Measurements from ENCODE around the gene SORL1. TPM values are rescaled to one million over a fixed set of nuclear protein-coding genes. Genes with fewer than 3 reads are reported as not detected.

Gene SORL1
- total and polyA plus RNA-seq, 2 of the 13 experiments (the other 11 are each of a cell fraction or from before 2014, with no cell fraction given), result 21.3 to 148 TPM

DNA sequence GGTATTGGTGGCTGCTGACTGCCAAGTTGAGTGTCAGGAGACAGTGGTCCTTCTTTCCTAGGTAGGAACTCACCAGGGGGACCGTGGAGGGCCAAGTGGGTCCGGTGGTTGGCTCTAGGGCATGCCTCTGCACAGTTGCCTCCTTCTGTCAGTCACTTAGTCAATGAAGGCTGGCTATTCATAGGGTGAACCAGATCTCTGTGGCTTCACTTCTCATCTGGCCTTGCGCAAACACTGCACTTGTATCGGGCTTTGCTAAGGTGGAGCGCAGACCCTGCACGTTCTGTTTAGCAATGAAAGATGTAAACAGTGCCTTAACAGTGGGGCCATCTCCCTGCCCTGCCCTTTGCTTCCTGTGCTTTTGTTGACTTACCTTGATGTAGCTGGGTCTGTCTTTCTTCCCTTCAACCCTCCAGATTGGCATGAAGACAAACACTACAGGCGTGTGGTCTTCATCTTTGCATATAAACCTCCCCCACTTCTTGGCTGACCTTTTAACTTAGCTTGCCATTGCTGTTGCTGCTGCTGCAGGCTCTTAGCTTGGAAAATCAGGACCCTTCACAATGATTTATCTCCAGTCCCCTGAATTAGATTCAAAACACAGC, 7.4 kb downstream of the SORL1 start (continued):
- TF ChIP-seq ZNF644 (CRISPR knock-in tag; IDR thresholded peaks at IDR 0.05; ENCODE audit: low read depth) (peak; percentile 92), NFIC (IDR thresholded peaks at IDR 0.05; ENCODE audit: low read length) (peak; percentile 58; the same call in 1 of the 2 replicates), PAWR (CRISPR knock-in tag; IDR thresholded peaks at IDR 0.05; ENCODE audit: borderline replicate concordance) (no peak), ZNF563 (CRISPR knock-in tag; IDR thresholded peaks at IDR 0.05) (no peak), MAF1 (CRISPR knock-in tag; IDR thresholded peaks at IDR 0.05; ENCODE audit: borderline replicate concordance) (no peak), ASH2L (IDR thresholded peaks at IDR 0.05; ENCODE audit: insufficient read length, low read depth, low read length) (peak; percentile 69), MAFF (IDR thresholded peaks at IDR 0.05; ENCODE audit: low read depth, low read length) (no peak), ZNF83 (CRISPR knock-in tag; IDR thresholded peaks at IDR 0.05; ENCODE audit: borderline replicate concordance) (no peak; the same call in 1 of the 2 replicates), ZNF605 (CRISPR knock-in tag; IDR thresholded peaks at IDR 0.05) (peak; percentile 74), CENPT (CRISPR knock-in tag; IDR thresholded peaks at IDR 0.05; ENCODE audit: low read depth) (no peak)
- TF ChIP-seq, protein P1, sequence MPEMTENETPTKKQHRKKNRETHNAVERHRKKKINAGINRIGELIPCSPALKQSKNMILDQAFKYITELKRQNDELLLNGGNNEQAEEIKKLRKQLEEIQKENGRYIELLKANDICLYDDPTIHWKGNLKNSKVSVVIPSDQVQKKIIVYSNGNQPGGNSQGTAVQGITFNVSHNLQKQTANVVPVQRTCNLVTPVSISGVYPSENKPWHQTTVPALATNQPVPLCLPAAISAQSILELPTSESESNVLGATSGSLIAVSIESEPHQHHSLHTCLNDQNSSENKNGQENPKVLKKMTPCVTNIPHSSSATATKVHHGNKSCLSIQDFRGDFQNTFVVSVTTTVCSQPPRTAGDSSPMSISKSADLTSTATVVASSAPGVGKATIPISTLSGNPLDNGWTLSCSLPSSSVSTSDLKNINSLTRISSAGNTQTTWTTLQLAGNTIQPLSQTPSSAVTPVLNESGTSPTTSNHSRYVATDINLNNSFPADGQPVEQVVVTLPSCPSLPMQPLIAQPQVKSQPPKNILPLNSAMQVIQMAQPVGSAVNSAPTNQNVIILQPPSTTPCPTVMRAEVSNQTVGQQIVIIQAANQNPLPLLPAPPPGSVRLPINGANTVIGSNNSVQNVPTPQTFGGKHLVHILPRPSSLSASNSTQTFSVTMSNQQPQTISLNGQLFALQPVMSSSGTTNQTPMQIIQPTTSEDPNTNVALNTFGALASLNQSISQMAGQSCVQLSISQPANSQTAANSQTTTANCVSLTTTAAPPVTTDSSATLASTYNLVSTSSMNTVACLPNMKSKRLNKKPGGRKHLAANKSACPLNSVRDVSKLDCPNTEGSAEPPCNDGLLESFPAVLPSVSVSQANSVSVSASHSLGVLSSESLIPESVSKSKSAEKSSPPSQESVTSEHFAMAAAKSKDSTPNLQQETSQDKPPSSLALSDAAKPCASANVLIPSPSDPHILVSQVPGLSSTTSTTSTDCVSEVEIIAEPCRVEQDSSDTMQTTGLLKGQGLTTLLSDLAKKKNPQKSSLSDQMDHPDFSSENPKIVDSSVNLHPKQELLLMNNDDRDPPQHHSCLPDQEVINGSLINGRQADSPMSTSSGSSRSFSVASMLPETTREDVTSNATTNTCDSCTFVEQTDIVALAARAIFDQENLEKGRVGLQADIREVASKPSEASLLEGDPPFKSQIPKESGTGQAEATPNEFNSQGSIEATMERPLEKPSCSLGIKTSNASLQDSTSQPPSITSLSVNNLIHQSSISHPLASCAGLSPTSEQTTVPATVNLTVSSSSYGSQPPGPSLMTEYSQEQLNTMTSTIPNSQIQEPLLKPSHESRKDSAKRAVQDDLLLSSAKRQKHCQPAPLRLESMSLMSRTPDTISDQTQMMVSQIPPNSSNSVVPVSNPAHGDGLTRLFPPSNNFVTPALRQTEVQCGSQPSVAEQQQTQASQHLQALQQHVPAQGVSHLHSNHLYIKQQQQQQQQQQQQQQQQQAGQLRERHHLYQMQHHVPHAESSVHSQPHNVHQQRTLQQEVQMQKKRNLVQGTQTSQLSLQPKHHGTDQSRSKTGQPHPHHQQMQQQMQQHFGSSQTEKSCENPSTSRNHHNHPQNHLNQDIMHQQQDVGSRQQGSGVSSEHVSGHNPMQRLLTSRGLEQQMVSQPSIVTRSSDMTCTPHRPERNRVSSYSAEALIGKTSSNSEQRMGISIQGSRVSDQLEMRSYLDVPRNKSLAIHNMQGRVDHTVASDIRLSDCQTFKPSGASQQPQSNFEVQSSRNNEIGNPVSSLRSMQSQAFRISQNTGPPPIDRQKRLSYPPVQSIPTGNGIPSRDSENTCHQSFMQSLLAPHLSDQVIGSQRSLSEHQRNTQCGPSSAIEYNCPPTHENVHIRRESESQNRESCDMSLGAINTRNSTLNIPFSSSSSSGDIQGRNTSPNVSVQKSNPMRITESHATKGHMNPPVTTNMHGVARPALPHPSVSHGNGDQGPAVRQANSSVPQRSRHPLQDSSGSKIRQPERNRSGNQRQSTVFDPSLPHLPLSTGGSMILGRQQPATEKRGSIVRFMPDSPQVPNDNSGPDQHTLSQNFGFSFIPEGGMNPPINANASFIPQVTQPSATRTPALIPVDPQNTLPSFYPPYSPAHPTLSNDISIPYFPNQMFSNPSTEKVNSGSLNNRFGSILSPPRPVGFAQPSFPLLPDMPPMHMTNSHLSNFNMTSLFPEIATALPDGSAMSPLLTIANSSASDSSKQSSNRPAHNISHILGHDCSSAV (CRISPR knock-in tag; IDR thresholded peaks at IDR 0.05; ENCODE audit: borderline replicate concordance), result no peak
- TF ChIP-seq, protein P2, sequence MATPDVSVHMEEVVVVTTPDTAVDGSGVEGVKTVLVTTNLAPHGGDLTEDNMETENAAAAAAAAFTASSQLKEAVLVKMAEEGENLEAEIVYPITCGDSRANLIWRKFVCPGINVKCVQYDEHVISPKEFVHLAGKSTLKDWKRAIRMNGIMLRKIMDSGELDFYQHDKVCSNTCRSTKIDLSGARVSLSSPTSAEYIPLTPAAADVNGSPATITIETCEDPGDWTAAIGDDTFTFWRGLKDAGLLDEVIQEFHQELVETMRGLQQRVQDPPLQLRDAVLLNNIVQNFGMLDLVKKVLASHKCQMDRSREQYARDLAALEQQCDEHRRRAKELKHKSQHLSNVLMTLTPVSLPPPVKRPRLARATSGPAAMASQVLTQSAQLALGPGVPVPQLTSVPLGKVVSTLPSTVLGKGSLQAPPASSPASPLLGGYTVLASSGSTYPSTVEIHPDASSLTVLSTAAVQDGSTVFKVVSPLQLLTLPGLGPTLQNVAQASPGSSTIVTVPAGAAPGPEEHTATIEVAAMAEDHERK (CRISPR knock-in tag; IDR thresholded peaks at IDR 0.05; ENCODE audit: low read depth), result 0 out of 2 replicates have a peak, but pooled peaks have one; percentile 41
- TF ChIP-seq, protein P3, sequence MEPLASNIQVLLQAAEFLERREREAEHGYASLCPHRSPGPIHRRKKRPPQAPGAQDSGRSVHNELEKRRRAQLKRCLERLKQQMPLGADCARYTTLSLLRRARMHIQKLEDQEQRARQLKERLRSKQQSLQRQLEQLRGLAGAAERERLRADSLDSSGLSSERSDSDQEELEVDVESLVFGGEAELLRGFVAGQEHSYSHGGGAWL (CRISPR knock-in tag; IDR thresholded peaks at IDR 0.05), result 0 out of 2 replicates have a peak, but pooled peaks have one; percentile 43

Data from HepG2 (cell line).